Osteocyte (in vitro differentiated cells): ENCODE results near the gene FANCC. TPM values are rescaled to one million over a fixed set of nuclear protein-coding genes. Genes with fewer than 3 reads are reported as not detected.

Experiments used
- DNase-seq: peaks from one replicate; pipeline ENCODE4 v3.0.0; 2021; ENCODE audit warnings: mixed read lengths; ENCODE audit not compliant: unreplicated experiment; ENCODE audit errors: extremely low spot score
- H3K27ac Mint-ChIP-seq: one replicate; pipeline ENCODE4 v1.8.0; 2021; ENCODE audit warnings: mild to moderate bottlenecking, mixed read lengths; ENCODE audit not compliant: unreplicated experiment
- H3K27me3 Mint-ChIP-seq: one replicate; pipeline ENCODE4 v1.8.0; 2021; ENCODE audit warnings: mixed read lengths; ENCODE audit not compliant: unreplicated experiment
- H3K36me3 Mint-ChIP-seq: one replicate; pipeline ENCODE4 v1.8.0; 2021; ENCODE audit warnings: mixed read lengths; ENCODE audit not compliant: unreplicated experiment
- H3K4me1 Mint-ChIP-seq: one replicate; pipeline ENCODE4 v1.8.0; 2021; ENCODE audit warnings: mixed read lengths; ENCODE audit not compliant: unreplicated experiment
- H3K4me3 Mint-ChIP-seq: one replicate; pipeline ENCODE4 v1.8.0; 2021; ENCODE audit warnings: mild to moderate bottlenecking, moderate library complexity, mixed read lengths; ENCODE audit not compliant: unreplicated experiment
- H3K9me3 Mint-ChIP-seq: one replicate; pipeline ENCODE4 v1.8.0; 2021; ENCODE audit warnings: mixed read lengths; ENCODE audit not compliant: unreplicated experiment
- total RNA-seq: library from RNA; stranded (reverse); gene quantifications from 2 replicates; pipeline ENCODE4 v1.2.1, GENCODE V29; 2021
- TF ChIP-seq, protein P1 (sequence below): fragments of 200-600 bp; sonication (generic); IDR thresholded peaks from 2 replicates; pipeline ENCODE4 v1.5.0; 2021; ENCODE audit warnings: antibody characterized with exemption, mild to moderate bottlenecking, moderate library complexity

The FANCC gene
- total RNA-seq, 1 donor from 2014 or later: 12.3 TPM

GRCh38 chr9:95120781-95121370, 196.6 kb downstream of the FANCC start:
- no peak for DNase-seq
- TF ChIP-seq, protein P1, sequence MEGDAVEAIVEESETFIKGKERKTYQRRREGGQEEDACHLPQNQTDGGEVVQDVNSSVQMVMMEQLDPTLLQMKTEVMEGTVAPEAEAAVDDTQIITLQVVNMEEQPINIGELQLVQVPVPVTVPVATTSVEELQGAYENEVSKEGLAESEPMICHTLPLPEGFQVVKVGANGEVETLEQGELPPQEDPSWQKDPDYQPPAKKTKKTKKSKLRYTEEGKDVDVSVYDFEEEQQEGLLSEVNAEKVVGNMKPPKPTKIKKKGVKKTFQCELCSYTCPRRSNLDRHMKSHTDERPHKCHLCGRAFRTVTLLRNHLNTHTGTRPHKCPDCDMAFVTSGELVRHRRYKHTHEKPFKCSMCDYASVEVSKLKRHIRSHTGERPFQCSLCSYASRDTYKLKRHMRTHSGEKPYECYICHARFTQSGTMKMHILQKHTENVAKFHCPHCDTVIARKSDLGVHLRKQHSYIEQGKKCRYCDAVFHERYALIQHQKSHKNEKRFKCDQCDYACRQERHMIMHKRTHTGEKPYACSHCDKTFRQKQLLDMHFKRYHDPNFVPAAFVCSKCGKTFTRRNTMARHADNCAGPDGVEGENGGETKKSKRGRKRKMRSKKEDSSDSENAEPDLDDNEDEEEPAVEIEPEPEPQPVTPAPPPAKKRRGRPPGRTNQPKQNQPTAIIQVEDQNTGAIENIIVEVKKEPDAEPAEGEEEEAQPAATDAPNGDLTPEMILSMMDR: no peak
- no peaks in the 10 kb centered on the region for H3K36me3 Mint-ChIP-seq
- no peaks in the 10 kb centered on the region for H3K27me3 Mint-ChIP-seq
- no peak overlapping the region for H3K4me3 Mint-ChIP-seq
- no peaks in the 10 kb centered on the region for H3K9me3 Mint-ChIP-seq
- peak overlapping the region; percentile 68 for H3K27ac Mint-ChIP-seq
- H3K4me1 Mint-ChIP-seq: peaks cover 61% of the 10 kb centered on the region

GRCh38 chr9:95118596-95118995, 198.9 kb downstream of the FANCC start:
- no peaks in the 10 kb centered on the region for H3K9me3 Mint-ChIP-seq
- no peaks in the 10 kb centered on the region for H3K27me3 Mint-ChIP-seq
- peaks cover 62% of the 10 kb centered on the region for H3K4me1 Mint-ChIP-seq
- peak overlapping the region; percentile 28 for H3K4me3 Mint-ChIP-seq
- H3K27ac Mint-ChIP-seq: peak overlapping the region; percentile 86
- peaks cover 6% of the 10 kb centered on the region for H3K36me3 Mint-ChIP-seq
- TF ChIP-seq, protein P1: no peak
- no peak for DNase-seq

GRCh38 chr9:95116808-95117204, 200.7 kb downstream of the FANCC start:
- no peak for DNase-seq
- Mint-ChIP-seq H3K36me3 (peaks cover 14% of the 10 kb centered on the region), H3K27me3 (no peaks in the 10 kb centered on the region), H3K9me3 (no peaks in the 10 kb centered on the region), H3K4me1 (peaks cover 62% of the 10 kb centered on the region), H3K27ac (peak overlapping the region; percentile 86), H3K4me3 (no peak overlapping the region)
- TF ChIP-seq, protein P1: no peak

- H3K27me3 Mint-ChIP-seq: no peaks in the 10 kb centered on the region
- H3K4me1 Mint-ChIP-seq: peaks cover 58% of the 10 kb centered on the region
- no peak overlapping the region for H3K4me3 Mint-ChIP-seq
- peak overlapping the region; percentile 86 for H3K27ac Mint-ChIP-seq
- no peaks in the 10 kb centered on the region for H3K9me3 Mint-ChIP-seq
- TF ChIP-seq, protein P1: peak; percentile 19
- peaks cover 14% of the 10 kb centered on the region for H3K36me3 Mint-ChIP-seq
- no peak for DNase-seq
These were observed 201.3 kb downstream of the FANCC start for GRCh38 chr9:95116002-95116807.

DNA sequence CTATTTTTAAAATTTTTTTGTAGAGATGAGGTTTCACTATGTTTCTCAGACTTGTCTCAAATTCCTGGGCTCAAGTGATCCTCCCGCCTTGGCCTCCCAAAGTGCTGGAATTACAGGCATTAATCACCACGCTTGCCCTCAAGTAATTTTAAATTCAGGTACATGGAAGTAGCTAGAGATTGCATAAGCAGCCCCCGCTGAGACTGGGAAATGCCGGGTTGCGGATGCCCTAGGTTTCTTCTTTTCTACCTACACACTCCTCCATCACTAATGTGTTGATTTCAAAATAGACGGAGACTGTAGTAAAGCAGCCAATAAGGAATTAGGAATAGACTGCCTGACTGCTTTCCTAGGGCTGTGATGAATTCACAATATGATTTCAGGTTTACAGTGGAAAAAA, 202.4 kb downstream of the FANCC start:
- TF ChIP-seq, protein P1: no peak
- Mint-ChIP-seq H3K27me3 (no peaks in the 10 kb centered on the region), H3K9me3 (no peaks in the 10 kb centered on the region), H3K4me3 (no peak overlapping the region), H3K27ac (peak overlapping the region; percentile 52), H3K36me3 (peaks cover 17% of the 10 kb centered on the region), H3K4me1 (peaks cover 51% of the 10 kb centered on the region)
- DNase-seq: no peak
